GM23248 (cell line): ENCODE measurements around the gene KIF1A.

Experiments
- EZH2 ChIP-seq: fragments of 200-600 bp; sonication (generic); IDR thresholded peaks from 2 replicates; pipeline ENCODE4 v1.6.1; 2018; ENCODE audit warnings: antibody characterized with exemption, mild to moderate bottlenecking; ENCODE audit not compliant: insufficient read depth, poor library complexity, severe bottlenecking
- EZH2phosphoT487 ChIP-seq: fragments of 200-600 bp; sonication (generic); IDR thresholded peaks from 2 replicates; pipeline ENCODE4 v1.6.1; 2018; ENCODE audit warnings: antibody characterized with exemption, moderate library complexity, mild to moderate bottlenecking, low read depth; ENCODE audit not compliant: insufficient read depth

DNA sequence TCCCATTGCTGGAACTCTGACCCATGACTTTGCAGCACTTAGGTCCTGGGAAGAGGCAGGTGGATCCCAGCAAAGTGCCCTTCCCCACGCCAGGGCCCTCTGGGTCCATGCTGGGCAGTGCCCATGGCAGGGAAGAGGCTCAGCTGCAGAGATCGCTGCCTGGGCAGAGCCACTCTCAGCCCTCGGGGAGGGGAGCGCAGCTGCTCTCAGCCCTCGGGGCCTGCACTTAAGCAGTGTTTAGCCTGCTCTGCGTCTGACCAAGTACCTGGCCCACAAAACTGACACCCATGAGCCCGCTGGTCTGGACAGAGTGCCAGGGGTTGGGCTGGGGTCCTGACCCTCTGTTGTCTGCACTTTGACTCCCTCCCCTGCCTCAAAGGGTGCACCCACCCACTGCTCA is 82.1 kb downstream of the KIF1A start:
- TF ChIP-seq EZH2 (no peak), EZH2phosphoT487 (no peak)
